Measurements from ENCODE around the gene PRAMEF15.
"Not testable (repeated sequence)": the region's sequence is repeated elsewhere in the genome, so short reads cannot be mapped to it uniquely, and the experiment has no call there.

PRAMEF15 gene

GRCh38 chr1:13315281-13315680, at the start of gene PRAMEF15:
TSS of gene PRAMEF15 (plus strand) at chr1:13315581. CDS start at chr1:13318408, 2,827 bp downstream.
- in situ Hi-C loops (cut with MboI; ENCODE audit: low sequenced_read_pairs): not testable (repeated sequence)

- in situ Hi-C loops (cut with MboI; ENCODE audit: low sequenced_read_pairs): not testable (repeated sequence)
These were observed 38.4 kb upstream of the PRAMEF15 start for GRCh38 chr1:13277016-13277415.

DNA sequence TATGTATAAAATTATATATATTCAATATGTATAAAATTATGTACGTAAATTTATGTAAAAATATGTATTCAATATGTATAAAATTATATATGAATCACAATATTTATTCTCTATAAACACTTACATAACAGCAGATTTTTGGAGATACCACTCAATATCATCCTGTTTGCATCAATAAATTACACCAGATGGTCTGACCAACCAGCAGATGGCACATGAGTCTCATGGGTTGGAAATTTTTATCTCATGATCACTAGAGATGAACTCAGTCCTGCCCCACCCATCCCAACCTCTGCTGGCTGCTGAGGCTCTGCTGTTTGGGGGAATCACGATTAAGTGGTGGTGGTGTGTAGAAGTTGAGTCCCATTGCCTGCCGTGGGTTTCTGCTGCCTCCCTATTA, 35.8 kb upstream of the PRAMEF15 start:
- in situ Hi-C loops (cut with MboI; ENCODE audit: low sequenced_read_pairs): not testable (repeated sequence)

- in situ Hi-C loops (cut with MboI; ENCODE audit: low sequenced_read_pairs): not testable (repeated sequence)
These were observed 30.3 kb upstream of the PRAMEF15 start, which contains the start of gene PRAMEF8 for GRCh38 chr1:13285037-13285436. TSS of gene PRAMEF8 (minus strand) at chr1:13285137. CDS start at chr1:13284091, 1,046 bp downstream.

GRCh38 chr1:13289030-13289429, 26.4 kb upstream of the PRAMEF15 start:
- in situ Hi-C loops (cut with MboI; ENCODE audit: low sequenced_read_pairs): not testable (repeated sequence)

- in situ Hi-C loops (cut with MboI; ENCODE audit: low sequenced_read_pairs): not testable (repeated sequence)
These were observed 18.0 kb upstream of the PRAMEF15 start for GRCh38 chr1:13297216-13297931.

DNA sequence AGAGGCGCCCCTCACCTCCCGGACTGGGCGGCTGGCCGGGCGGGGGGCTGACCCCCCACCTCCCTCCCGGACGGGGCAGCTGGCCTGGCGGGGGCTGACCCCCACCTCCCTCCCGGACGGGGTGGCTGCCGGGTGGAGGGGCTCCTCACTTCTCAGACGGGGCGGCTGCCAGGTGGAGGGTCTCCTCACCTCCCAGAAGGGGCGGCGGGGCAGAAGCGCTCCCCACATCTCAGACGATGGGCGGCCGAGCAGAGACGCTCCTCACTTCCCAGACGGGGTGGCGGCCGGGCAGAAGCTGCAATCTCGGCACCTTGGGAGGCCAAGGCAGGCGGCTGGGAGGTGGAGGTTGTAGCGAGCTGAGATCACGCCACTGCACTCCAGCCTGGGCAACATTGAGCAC, 16.7 kb upstream of the PRAMEF15 start:
- in situ Hi-C loops (cut with MboI; ENCODE audit: low sequenced_read_pairs): not testable (repeated sequence)

GRCh38 chr1:13302197-13302596, 13.2 kb upstream of the PRAMEF15 start:
- in situ Hi-C loops (cut with MboI; ENCODE audit: low sequenced_read_pairs): not testable (repeated sequence)

- in situ Hi-C loops (cut with MboI; ENCODE audit: low sequenced_read_pairs): not testable (repeated sequence)
These were observed 12.1 kb upstream of the PRAMEF15 start, which contains the start of gene PRAMEF33 for GRCh38 chr1:13303239-13303638. TSS of gene PRAMEF33 (plus strand) at chr1:13303539. CDS start at chr1:13305955, 2,416 bp downstream.

DNA sequence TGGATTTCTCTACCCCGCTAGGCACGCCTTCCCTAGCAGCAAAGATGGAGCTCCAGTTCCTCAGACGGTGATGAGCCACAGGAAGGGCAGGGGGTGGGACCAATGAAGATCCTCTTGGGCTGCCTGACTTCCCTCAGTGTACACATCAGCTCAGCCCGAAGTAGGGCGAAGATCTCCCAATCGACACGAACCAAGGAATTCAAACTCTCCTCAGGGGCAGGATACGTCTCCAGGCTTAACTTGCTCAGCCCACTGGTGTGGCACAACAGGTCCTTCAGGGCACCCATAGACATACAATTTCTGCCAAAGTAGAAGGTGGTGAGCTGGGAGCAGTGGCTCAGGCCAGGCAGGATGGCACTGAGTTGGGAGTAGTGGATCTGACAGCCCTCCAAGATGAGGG, 27.1 kb downstream of the PRAMEF15 start:
- in situ Hi-C loops (cut with MboI; ENCODE audit: low sequenced_read_pairs): not testable (repeated sequence)

DNA sequence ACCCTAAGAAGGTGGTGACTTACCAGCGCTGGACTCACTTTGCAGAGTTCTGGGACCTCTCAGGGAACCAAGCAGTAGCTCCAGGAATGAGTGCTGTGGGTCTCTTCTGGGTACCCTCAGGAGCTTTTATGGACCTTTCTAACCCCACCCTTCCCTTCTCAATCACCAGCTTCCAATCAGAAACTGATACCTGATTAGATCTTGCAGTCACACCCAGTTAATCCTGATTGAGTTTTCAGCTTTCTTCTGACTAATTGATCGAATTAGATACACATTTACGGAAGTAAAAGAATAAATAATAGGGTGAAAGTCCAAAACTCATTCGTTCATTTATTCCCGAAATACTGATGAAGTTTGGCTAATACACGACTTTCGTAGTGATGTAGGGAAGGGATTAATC, 31.7 kb downstream of the PRAMEF15 start, which contains the start of gene PRAMEF14:
PRAMEF14 (minus strand) TSS at position 101 of the 400 bp plus-strand sequence. CDS start 1,820 bp downstream, outside the sequence.
- in situ Hi-C loops (cut with MboI; ENCODE audit: low sequenced_read_pairs): not testable (repeated sequence)

GRCh38 chr1:13353476-13353875, 38.1 kb downstream of the PRAMEF15 start:
- in situ Hi-C loops (cut with MboI; ENCODE audit: low sequenced_read_pairs): not testable (repeated sequence)

- in situ Hi-C loops (cut with MboI; ENCODE audit: low sequenced_read_pairs): not testable (repeated sequence)
These were observed 39.1 kb downstream of the PRAMEF15 start for GRCh38 chr1:13354475-13354874.

GRCh38 chr1:13356774-13357173, 41.4 kb downstream of the PRAMEF15 start:
- in situ Hi-C loops (cut with MboI; ENCODE audit: low sequenced_read_pairs): not testable (repeated sequence)

GRCh38 chr1:13362364-13362763, 47.0 kb downstream of the PRAMEF15 start:
- in situ Hi-C loops (cut with MboI; ENCODE audit: low sequenced_read_pairs): not testable (repeated sequence)

- in situ Hi-C loops (cut with MboI; ENCODE audit: low sequenced_read_pairs): not testable (repeated sequence)
These were observed 49.5 kb downstream of the PRAMEF15 start for GRCh38 chr1:13364928-13365327.

DNA sequence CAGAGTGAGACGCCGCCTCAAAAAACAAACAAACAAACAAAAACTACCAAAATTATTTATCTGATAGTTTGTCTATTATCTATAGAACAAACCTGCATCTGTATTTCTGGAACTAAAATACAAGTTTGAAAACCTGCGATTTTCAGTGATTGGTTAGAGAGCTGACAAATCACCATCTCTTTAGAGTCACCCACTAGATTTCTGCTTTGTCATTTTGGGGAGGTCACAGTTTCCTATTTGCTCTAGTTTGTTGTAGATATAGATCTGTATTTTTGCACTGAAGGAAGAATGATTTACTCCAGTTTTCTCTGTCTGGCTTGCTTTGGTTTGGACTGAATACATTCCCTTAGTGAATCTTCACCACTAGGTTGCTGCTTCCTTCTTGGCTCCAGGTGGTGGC, 51.2 kb downstream of the PRAMEF15 start:
- in situ Hi-C loops (cut with MboI; ENCODE audit: low sequenced_read_pairs): not testable (repeated sequence)

DNA sequence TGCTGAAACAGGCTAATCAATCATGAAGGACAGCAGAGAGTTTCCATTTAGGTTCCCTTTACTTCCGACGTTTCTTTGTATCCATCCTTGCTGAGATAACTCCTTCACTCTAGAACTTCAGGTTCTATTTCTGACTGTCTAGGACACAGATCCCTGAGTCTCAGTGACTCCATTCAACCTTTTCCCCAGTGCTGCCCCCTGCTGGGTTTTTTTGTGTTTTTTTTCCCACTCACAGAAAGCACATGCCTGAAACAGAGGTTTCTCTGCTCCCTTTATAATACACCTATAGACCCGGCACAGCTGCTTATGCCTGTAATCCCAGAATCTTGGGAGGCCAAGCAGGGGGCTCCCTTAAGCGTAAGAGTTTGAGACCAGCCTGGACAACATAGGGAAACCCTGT, 53.2 kb downstream of the PRAMEF15 start:
- in situ Hi-C loops (cut with MboI; ENCODE audit: low sequenced_read_pairs): not testable (repeated sequence)
